Gastrocnemius medialis (tissue), 4 donors: ENCODE data around the gene TASOR.

Experiments used
- POLR2A ChIP-seq, 2 donors: fragments of 450-650 bp; IDR thresholded peaks; one replicate each; pipeline ENCODE4 v1.6.1; 2017; ENCODE audit warnings: antibody characterized with exemption in 2 of 2, mild to moderate bottlenecking in 2 of 2, moderate library complexity in 2 of 2
- TF ChIP-seq, protein P1 (sequence below), 5 experiments: fragments of 450-650 bp in 3 of 5; fragments of 200-600 bp in 2 of 5; sonication (generic) in 2 of 5; IDR thresholded peaks in 4 of 5; conservative IDR thresholded peaks in 1 of 5; 1 replicate in 4 of 5; 2 replicates in 1 of 5; pipeline ENCODE4 v1.5.1; 2016 to 2019; ENCODE audit warnings: antibody characterized with exemption in 5 of 5, mild to moderate bottlenecking in 3 of 5, moderate library complexity in 3 of 5

DNA sequence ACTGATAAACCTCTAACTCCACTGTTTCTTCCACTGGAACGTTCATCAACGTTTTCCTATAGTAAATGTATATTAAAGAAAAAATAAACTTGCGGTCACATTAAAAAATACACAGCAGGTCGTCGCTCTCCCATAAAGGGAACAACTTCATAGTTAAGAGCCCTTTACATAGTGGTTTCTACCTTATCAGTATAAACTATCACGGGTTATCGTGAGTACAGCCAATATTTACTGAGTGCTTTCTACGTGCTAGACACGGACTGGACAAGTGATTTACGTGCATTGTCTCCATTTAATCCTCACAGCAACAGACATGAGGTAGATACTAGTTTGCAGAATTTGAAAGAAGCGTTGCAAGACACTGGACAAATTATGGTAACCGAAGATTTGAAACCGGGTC is 964 bp upstream of the TASOR start:
- TF ChIP-seq, protein P1, sequence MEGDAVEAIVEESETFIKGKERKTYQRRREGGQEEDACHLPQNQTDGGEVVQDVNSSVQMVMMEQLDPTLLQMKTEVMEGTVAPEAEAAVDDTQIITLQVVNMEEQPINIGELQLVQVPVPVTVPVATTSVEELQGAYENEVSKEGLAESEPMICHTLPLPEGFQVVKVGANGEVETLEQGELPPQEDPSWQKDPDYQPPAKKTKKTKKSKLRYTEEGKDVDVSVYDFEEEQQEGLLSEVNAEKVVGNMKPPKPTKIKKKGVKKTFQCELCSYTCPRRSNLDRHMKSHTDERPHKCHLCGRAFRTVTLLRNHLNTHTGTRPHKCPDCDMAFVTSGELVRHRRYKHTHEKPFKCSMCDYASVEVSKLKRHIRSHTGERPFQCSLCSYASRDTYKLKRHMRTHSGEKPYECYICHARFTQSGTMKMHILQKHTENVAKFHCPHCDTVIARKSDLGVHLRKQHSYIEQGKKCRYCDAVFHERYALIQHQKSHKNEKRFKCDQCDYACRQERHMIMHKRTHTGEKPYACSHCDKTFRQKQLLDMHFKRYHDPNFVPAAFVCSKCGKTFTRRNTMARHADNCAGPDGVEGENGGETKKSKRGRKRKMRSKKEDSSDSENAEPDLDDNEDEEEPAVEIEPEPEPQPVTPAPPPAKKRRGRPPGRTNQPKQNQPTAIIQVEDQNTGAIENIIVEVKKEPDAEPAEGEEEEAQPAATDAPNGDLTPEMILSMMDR (IDR thresholded peaks at IDR 0.05 in 4 of 5, conservative IDR thresholded peaks at IDR 0.05 in 1 of 5): no peak
- TF ChIP-seq POLR2A (IDR thresholded peaks at IDR 0.05): no peak
